ENCODE measurements around the gene CAPS2.

CAPS2 gene

GRCh38 chr12:75289753-75290152 lies 40.4 kb downstream of the CAPS2 start:
- no peak for DNase-seq (ENCODE audit: low spot score)
- Mint-ChIP-seq H3K4me1 (ENCODE audit: low read depth) (peaks cover 2% of the 10 kb centered on the region), H3K4me3 (no peak overlapping the region), H3K27ac (no peak overlapping the region), H3K36me3 (ENCODE audit: low read depth) (no peaks in the 10 kb centered on the region), H3K9me3 (no peaks in the 10 kb centered on the region), H3K27me3 (ENCODE audit: low read depth) (peaks cover 3% of the 10 kb centered on the region)

GRCh38 chr12:75288860-75289259 lies 41.3 kb downstream of the CAPS2 start:
- Mint-ChIP-seq H3K27me3 (ENCODE audit: low read depth) (peaks cover 3% of the 10 kb centered on the region), H3K4me1 (ENCODE audit: low read depth) (peaks cover 2% of the 10 kb centered on the region), H3K36me3 (ENCODE audit: low read depth) (no peaks in the 10 kb centered on the region), H3K27ac (no peak overlapping the region), H3K4me3 (no peak overlapping the region), H3K9me3 (no peaks in the 10 kb centered on the region)
- DNase-seq (ENCODE audit: low spot score): no peak

DNA sequence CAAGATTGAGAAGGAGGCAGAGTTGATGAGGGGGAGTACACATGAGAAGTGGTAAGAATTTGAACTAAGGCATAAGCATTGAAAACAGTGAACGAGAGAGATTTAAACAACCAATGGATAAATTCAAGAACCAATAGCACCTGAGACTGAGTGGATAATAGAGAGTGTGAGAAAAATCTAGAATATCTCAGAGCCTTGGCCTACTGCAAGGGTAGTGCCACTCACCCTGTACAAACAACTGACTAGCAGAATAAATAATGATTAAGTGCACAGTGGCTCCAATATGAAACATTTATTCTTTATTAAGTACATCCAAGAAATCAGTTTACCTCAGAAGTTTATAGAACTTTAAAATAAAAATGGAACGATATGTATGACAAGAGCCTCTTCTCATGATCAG lies 54.4 kb downstream of the CAPS2 start:
- H3K4me1 Mint-ChIP-seq (ENCODE audit: low read depth): no peaks in the 10 kb centered on the region
- H3K9me3 Mint-ChIP-seq: no peaks in the 10 kb centered on the region
- no peak for DNase-seq (ENCODE audit: low spot score)
- H3K27ac Mint-ChIP-seq: no peak overlapping the region
- H3K4me3 Mint-ChIP-seq: no peak overlapping the region
- H3K27me3 Mint-ChIP-seq (ENCODE audit: low read depth): no peaks in the 10 kb centered on the region
- no peaks in the 10 kb centered on the region for H3K36me3 Mint-ChIP-seq (ENCODE audit: low read depth)

DNA sequence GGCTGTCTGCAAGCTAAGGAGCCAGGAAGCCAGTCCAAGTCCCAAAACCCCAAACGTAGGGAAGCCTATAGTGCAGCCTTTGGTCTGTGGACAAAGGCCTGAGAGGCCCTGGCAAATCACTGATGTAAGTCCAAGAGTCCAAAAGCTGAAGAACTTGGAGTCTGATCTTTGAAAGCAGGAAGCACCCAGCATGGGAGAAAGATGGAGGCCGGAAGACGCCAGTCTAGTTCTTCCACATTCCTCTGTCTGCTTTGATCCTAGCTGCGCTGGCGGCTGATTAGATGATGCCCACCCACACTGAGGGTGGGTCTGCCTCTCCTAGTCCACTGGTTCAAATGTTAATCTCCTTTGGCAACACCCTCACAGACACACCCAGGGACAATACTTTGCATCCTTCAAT lies 58.5 kb downstream of the CAPS2 start:
- no peaks in the 10 kb centered on the region for H3K27me3 Mint-ChIP-seq (ENCODE audit: low read depth)
- H3K4me3 Mint-ChIP-seq: no peak overlapping the region
- H3K36me3 Mint-ChIP-seq (ENCODE audit: low read depth): no peaks in the 10 kb centered on the region
- no peak overlapping the region for H3K27ac Mint-ChIP-seq
- H3K4me1 Mint-ChIP-seq (ENCODE audit: low read depth): no peaks in the 10 kb centered on the region
- DNase-seq (ENCODE audit: low spot score): no peak
- no peaks in the 10 kb centered on the region for H3K9me3 Mint-ChIP-seq

DNA sequence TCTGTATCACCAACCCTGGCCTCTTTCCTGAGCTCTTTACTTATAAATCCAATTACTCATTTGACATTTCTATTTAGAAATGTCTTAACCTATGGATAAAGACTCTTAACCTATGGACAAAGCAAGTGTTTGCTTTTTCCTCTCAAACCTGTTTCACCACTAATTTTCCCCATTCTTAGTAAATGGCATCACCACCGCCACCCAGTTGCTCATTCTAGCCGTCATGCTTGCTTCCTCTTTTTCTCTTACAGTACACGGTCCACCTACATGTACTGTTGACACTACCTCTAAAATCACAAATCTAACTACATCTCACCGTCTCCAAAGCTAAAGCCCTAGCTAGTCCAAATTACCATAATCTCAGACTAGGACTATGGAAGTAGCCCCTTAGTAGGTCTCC lies 60.0 kb downstream of the CAPS2 start:
- DNase-seq (ENCODE audit: low spot score): no peak
- Mint-ChIP-seq H3K4me1 (ENCODE audit: low read depth) (no peaks in the 10 kb centered on the region), H3K27me3 (ENCODE audit: low read depth) (no peaks in the 10 kb centered on the region), H3K36me3 (ENCODE audit: low read depth) (no peaks in the 10 kb centered on the region), H3K27ac (no peak overlapping the region), H3K9me3 (peaks cover 4% of the 10 kb centered on the region), H3K4me3 (no peak overlapping the region)

DNA sequence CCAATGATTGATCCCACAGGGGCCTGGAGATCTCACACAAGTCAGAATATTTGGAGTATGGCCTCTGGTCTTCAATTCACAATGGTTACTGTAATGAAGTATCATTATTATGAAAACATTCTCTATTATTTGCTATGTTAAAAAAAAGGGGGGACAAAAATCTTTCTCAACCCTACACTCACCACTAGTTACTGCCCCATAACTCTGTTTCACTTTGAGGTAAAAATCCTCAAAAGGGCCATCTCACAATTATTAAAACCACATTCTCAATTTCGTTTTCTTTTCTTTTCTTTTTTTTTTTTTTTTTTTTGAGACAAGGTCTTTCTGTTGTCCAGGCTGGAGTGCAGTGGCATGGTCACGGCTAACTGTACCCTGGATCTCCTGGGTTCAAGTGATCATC lies 60.9 kb downstream of the CAPS2 start:
- DNase-seq (ENCODE audit: low spot score): no peak
- Mint-ChIP-seq H3K9me3 (peaks cover 4% of the 10 kb centered on the region), H3K27ac (no peak overlapping the region), H3K36me3 (ENCODE audit: low read depth) (no peaks in the 10 kb centered on the region), H3K4me3 (no peak overlapping the region), H3K27me3 (ENCODE audit: low read depth) (no peaks in the 10 kb centered on the region), H3K4me1 (ENCODE audit: low read depth) (no peaks in the 10 kb centered on the region)

DNA sequence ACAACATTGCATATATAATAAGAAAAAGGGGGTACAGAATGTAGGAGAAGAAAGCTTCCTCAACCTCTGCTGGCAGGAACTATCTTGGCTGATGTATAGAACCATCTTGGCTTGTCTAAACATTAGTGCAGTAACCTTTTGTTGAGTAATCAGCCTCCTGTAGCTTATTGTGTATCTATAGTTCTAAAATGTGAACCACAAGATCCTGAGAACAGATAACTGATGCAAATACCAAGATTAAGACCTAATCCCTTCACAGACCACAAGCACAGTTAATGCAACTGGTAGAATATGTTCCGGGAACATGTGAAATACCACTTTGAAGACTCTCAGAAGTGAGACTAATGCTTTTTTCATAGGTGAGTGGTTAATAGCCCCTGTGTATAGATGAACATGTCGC lies 69.8 kb downstream of the CAPS2 start:
- Mint-ChIP-seq H3K9me3 (peaks cover under 1% of the 10 kb centered on the region), H3K27ac (no peak overlapping the region), H3K27me3 (ENCODE audit: low read depth) (no peaks in the 10 kb centered on the region), H3K36me3 (ENCODE audit: low read depth) (no peaks in the 10 kb centered on the region), H3K4me3 (no peak overlapping the region), H3K4me1 (ENCODE audit: low read depth) (peaks cover 15% of the 10 kb centered on the region)
- no peak for DNase-seq (ENCODE audit: low spot score)

- Mint-ChIP-seq H3K4me1 (ENCODE audit: low read depth) (peaks cover 15% of the 10 kb centered on the region), H3K9me3 (no peaks in the 10 kb centered on the region), H3K27ac (no peak overlapping the region)
These were observed 71.0 kb downstream of the CAPS2 start for GRCh38 chr12:75259143-75259542.

DNA sequence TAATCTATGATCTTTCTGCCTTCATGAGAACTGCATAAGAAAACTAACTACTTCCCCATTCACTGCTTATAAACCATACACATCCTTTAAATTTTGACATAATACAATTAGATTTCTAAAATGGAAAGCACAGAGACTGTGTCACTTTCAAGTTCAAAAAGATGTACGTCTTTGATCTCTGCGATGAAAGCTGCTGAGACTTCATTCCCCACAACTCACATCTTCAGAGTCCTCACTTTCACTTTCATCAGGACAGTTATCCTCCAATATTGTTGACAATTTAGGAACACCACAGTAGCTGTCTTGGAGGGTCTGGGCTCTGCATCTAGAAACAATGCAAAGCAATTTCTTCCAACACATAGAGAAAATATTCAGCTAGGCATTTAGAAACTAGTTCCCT lies 72.6 kb downstream of the CAPS2 start:
- Mint-ChIP-seq H3K9me3 (no peaks in the 10 kb centered on the region), H3K27me3 (ENCODE audit: low read depth) (no peaks in the 10 kb centered on the region), H3K27ac (no peak overlapping the region), H3K4me3 (no peak overlapping the region), H3K36me3 (ENCODE audit: low read depth) (no peaks in the 10 kb centered on the region), H3K4me1 (ENCODE audit: low read depth) (peaks cover 15% of the 10 kb centered on the region)
- no peak for DNase-seq (ENCODE audit: low spot score)

More at GRCh38 chr12:75259143-75259542, 71.0 kb downstream of the CAPS2 start:
- Mint-ChIP-seq H3K27me3 (ENCODE audit: low read depth) (no peaks in the 10 kb centered on the region), H3K4me3 (no peak overlapping the region), H3K36me3 (ENCODE audit: low read depth) (no peaks in the 10 kb centered on the region)
- no peak for DNase-seq (ENCODE audit: low spot score)

DNA sequence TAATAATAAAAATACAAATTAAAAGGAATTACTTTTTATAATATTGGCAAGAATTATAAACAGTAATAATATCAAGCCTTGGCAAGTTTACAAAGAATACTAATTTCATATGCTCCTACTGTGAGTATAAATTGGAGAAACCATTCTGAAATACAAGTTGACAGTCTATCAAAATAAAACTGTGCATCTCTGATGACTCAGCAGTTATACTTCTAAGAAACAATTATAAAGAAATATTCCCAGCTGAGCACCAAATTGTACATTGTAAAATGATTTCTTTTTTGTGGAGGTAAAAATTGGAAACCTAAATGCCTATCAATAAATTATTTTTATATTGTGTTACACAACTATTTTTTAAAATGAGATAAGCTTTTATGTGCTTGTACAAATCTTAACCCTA lies 85.0 kb downstream of the CAPS2 start:
- Mint-ChIP-seq H3K36me3 (ENCODE audit: low read depth) (no peaks in the 10 kb centered on the region), H3K27me3 (ENCODE audit: low read depth) (no peaks in the 10 kb centered on the region), H3K9me3 (no peaks in the 10 kb centered on the region), H3K4me3 (no peak overlapping the region), H3K27ac (no peak overlapping the region), H3K4me1 (ENCODE audit: low read depth) (no peaks in the 10 kb centered on the region)
- no peak for DNase-seq (ENCODE audit: low spot score)

DNA sequence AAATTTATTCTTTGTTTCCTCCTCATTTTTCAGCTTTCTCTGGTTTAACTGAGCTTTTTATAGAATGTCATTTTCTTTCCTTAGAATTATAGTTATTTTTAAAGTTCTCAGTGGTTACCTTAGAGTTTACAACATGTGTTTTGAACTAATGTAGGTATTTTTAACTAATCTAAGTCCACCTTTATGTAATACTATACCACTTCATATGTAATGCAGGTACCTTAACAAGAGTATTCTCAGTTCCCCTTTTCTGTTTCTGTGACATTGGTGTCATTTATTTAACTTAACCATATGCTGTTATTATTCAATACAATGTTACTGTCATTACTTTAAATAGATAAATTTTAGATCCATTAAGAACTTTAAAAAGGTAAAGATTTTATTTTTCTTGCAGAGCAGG lies 90.1 kb downstream of the CAPS2 start:
- Mint-ChIP-seq H3K27ac (no peak overlapping the region), H3K9me3 (no peaks in the 10 kb centered on the region), H3K4me1 (ENCODE audit: low read depth) (no peaks in the 10 kb centered on the region), H3K27me3 (ENCODE audit: low read depth) (no peaks in the 10 kb centered on the region), H3K4me3 (no peak overlapping the region), H3K36me3 (ENCODE audit: low read depth) (no peaks in the 10 kb centered on the region)
- DNase-seq (ENCODE audit: low spot score): no peak

DNA sequence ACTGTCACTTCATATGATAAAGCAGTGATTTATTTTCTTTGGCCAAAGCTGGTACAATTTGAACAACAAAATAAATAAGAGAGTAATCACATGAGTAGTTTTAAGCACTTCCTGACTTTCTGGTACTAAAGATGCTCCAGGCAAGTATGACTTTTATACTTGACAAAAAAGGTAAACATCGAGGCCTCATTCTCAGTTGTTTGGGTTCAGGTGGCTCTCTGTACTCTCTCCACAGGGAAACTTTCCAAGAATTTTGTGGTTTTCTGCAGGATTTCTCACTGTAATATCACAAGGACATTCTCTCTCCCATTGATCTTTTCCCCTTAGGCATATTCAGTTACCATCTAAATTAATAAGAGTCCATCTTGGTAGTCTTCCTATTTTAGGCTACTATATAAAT lies 93.9 kb downstream of the CAPS2 start:
- no peak for DNase-seq (ENCODE audit: low spot score)
- no peak overlapping the region for H3K4me3 Mint-ChIP-seq
- no peaks in the 10 kb centered on the region for H3K36me3 Mint-ChIP-seq (ENCODE audit: low read depth)
- H3K27me3 Mint-ChIP-seq (ENCODE audit: low read depth): no peaks in the 10 kb centered on the region
- H3K9me3 Mint-ChIP-seq: no peaks in the 10 kb centered on the region
- H3K27ac Mint-ChIP-seq: no peak overlapping the region
- H3K4me1 Mint-ChIP-seq (ENCODE audit: low read depth): no peaks in the 10 kb centered on the region

- Mint-ChIP-seq H3K4me1 (ENCODE audit: low read depth) (no peaks in the 10 kb centered on the region), H3K9me3 (peaks cover 8% of the 10 kb centered on the region), H3K27me3 (ENCODE audit: low read depth) (no peaks in the 10 kb centered on the region), H3K27ac (no peak overlapping the region), H3K36me3 (ENCODE audit: low read depth) (no peaks in the 10 kb centered on the region), H3K4me3 (no peak overlapping the region)
- DNase-seq (ENCODE audit: low spot score): no peak
These were observed 103.0 kb downstream of the CAPS2 start for GRCh38 chr12:75227132-75227531.
